Activated T-helper 2 cell treated with anti-CD3 and anti-CD28 coated beads, Interferon-gamma antibody, Interleukin-2, Interleukin-4, amounts not matched to agents 10 μg/mL and 5 μg/mL and 100 μg/mL, durations not matched to agents 14 hours and 24 hours and 36 hours (primary cell): Measurements from ENCODE around the gene ANKRD18A. TPM values are rescaled to one million over a fixed set of nuclear protein-coding genes. Genes with fewer than 3 reads are reported as not detected.

Experiments
- DNase-seq: peaks from one replicate; pipeline ENCODE4 v3.0.0; 2021; ENCODE audit warnings: low spot score
- H3K27ac Mint-ChIP-seq: one replicate; pipeline ENCODE4 v1.8.0; 2021; ENCODE audit warnings: mixed read lengths
- H3K27me3 Mint-ChIP-seq: one replicate; pipeline ENCODE4 v1.8.0; 2021; ENCODE audit warnings: low read depth, mixed read lengths
- H3K36me3 Mint-ChIP-seq: one replicate; pipeline ENCODE4 v1.8.0; 2021; ENCODE audit warnings: low read depth, mixed read lengths
- H3K4me1 Mint-ChIP-seq: one replicate; pipeline ENCODE4 v1.8.0; 2021; ENCODE audit warnings: low read depth, mixed read lengths
- H3K4me3 Mint-ChIP-seq: one replicate; pipeline ENCODE4 v1.8.0; 2021; ENCODE audit warnings: low read depth, mild to moderate bottlenecking, moderate library complexity, mixed read lengths
- H3K9me3 Mint-ChIP-seq: one replicate; pipeline ENCODE4 v1.8.0; 2021; ENCODE audit warnings: mixed read lengths
- intact Hi-C: fragments of 100-400 bp; cut with micrococcal nuclease; formaldehyde crosslinking; loops from one replicate; pipeline ENCODE4 v1.15.1; 2023
- total RNA-seq: library from RNA; stranded (reverse); gene quantifications from 2 replicates; pipeline ENCODE4 v1.2.3, GENCODE V29; 2022

The ANKRD18A gene
- total RNA-seq = 2.7 and 3.9 TPM in 2 replicates

DNA sequence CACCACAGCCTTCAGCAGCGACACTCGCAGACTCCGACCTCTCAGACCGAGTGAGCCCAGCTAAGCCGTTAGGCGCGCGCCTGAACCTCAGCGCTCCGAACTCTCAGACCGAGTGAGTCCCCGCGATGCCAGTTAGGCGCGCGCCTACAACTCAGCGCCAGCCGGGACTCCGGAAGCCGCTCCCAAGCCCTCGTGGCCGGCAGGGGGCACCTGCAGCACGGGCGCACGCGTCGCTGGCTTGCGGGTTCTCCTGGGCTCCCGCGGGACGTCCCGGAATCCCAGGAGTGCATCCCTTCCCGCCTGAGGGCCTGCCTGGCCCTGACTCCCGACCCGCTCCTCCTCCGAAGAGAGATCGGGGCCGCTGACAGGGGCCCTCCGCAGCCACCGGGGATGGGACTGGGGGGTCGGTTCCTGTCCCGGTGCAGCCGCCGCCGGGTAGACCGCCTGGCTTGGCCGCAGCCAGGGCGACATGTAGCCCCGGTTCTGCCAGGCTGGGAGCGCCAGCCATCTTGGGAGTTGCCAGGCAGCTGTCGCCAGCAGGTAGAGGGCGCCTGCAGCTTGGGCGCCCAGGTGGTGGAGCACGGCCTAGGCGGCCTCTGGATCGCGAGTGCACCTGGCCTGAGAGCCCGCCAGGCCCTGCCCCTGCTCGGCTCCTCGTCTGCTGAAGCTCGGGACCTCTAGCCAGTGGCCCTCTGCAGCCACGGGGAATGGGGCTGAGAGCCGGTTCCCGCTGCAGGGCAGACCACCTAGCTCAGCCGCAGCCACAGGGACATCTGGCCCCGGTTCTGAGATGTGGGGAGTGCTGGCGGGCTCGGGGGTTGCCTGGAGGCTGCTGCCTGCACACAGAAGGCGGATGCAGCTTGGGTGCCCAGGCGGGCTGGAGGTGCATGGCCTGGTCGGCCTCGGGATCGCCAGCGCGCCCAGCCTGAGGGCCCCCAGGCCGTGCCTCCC is at the start of gene ANKRD18A:
Gene ANKRD18A, minus strand, starts transcription at position 114 of the 951 bp plus-strand sequence. CDS start 311 bp downstream, outside the sequence.
- Mint-ChIP-seq H3K4me3 (peak within 1 kb of the TSS; percentile 86), H3K27me3 (peaks cover 47% of the 10 kb centered on the region), H3K36me3 (no peaks in the 10 kb centered on the region), H3K27ac (peak within 1 kb of the TSS; percentile 83), H3K4me1 (peaks cover 11% of the 10 kb centered on the region), H3K9me3 (peaks cover 3% of the 10 kb centered on the region)
- intact Hi-C loops = no loop called here
- peak; percentile 49 for DNase-seq

DNA sequence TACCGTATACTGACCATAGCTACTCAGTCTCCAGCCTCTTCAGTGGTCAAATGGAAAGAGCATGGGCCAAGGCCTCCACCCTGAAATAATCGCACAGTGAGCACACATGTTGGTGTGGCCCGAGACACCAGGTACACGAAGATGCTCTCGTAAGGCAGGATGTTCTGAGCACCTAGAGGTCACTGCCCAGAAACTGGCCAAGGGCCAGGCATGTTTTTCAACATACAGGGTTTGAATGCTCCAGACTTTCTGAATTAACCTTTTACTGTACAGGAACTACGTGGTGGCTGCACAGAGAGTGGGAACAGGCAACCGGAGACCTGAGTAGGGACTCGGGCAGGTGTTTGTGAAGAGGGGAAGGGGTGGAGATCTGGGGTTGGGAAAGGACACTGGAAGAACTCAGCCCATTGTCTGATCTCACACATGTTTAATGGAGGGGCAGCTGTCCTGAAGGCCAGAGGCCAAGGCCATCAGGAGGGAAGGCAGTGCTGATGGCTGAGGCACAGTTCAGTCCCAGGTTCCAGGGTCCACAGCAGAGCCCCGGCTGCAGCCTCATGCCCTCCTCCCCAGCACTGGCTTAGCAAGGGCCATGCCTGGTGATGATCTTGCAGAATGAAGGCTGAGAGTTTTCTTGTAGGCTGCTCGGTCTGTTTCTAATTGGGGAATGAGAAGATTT is 48.5 kb upstream of the ANKRD18A start:
- intact Hi-C loops = no loop called here
- Mint-ChIP-seq H3K4me3 (no peak overlapping the region), H3K27ac (no peak overlapping the region), H3K9me3 (no peaks in the 10 kb centered on the region), H3K27me3 (peaks cover 4% of the 10 kb centered on the region), H3K4me1 (peaks cover 4% of the 10 kb centered on the region), H3K36me3 (no peaks in the 10 kb centered on the region)
- DNase-seq = no peak

DNA sequence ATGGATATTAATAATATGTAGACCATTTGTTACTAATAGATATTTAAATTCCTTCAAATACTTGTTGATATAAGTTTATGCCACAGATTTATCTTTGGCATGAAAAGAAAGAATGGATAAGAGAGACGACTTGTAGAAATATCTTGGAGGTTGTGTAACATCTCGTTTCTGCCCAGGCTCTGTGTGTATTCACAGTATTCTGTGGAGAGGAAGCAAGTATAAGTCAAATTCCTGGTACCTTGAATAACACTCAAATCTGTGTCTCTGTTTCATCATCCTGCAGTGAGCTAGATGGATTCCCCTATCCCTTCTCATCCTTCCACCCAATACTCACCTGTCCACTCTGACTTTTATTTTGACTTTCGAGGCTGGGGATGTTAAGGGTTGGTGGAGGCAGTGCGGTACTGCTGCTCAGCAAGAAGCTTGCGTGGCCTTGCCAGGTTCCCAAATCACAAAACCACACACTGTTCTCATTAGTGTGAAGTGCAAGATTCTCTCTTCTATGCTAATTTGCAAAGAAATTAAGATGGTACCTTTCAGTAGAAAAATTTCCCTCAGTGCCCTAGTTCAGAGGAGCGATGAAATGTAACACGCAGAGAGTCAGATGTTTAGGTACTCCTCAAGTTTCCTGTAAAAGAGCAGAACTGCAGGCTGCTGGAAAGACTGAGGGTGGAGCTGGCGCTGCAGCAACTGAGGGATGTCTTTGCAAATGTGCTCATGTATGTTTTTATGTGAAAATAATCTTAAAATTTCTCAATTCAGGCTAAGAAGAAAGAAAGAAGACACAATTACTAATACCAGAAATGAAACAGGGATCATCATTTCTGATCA is 42.6 kb upstream of the ANKRD18A start:
- DNase-seq = no peak
- intact Hi-C loops = no loop called here
- Mint-ChIP-seq H3K4me1 (no peaks in the 10 kb centered on the region), H3K27me3 (peaks cover 10% of the 10 kb centered on the region), H3K9me3 (no peaks in the 10 kb centered on the region), H3K4me3 (no peak overlapping the region), H3K36me3 (no peaks in the 10 kb centered on the region), H3K27ac (no peak overlapping the region)

DNA sequence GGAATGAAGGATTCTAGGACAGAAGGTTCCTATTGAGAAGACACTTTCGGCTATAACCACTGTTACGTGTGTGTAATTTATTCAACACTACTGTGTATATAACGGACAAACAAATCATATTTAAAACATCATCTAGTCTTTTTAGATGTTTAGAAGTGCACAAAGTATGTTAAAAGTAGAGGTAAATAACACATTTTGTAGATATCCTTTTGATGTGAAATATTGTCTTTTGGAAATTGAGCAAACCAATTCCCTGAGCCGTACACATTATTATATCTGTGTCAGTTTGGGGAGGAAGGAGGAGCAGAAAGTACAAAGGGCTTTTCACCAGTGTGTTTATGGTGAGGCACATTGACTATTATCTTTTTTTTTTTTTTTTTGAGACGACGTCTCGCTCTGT is 39.1 kb upstream of the ANKRD18A start:
- intact Hi-C loops = no loop called here
- Mint-ChIP-seq H3K36me3 (no peaks in the 10 kb centered on the region), H3K27me3 (peaks cover 11% of the 10 kb centered on the region), H3K9me3 (no peaks in the 10 kb centered on the region), H3K4me1 (no peaks in the 10 kb centered on the region), H3K4me3 (no peak overlapping the region), H3K27ac (no peak overlapping the region)
- DNase-seq = no peak

DNA sequence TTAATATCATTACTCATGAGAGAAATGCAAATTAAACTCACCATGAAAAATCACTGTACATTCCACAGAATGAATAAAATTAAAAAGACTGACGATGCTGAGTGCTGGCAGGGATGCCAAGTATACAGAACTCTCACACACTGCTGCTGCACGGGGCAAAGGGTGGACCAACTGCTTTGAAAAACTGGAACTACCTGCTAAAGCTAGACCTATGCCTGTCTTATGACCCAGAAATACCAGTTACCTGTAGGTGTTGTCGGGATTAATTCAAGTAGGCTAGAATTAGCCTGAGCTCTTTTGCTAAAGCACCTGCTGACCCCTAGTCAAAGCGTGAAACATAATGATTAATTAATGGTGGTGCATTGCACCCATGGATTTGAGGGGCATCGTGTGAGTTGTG is 36.5 kb upstream of the ANKRD18A start:
- DNase-seq = no peak
- H3K4me1 Mint-ChIP-seq = no peaks in the 10 kb centered on the region
- H3K27ac Mint-ChIP-seq = no peak overlapping the region
- H3K4me3 Mint-ChIP-seq = no peak overlapping the region
- no peaks in the 10 kb centered on the region for H3K9me3 Mint-ChIP-seq
- H3K36me3 Mint-ChIP-seq = no peaks in the 10 kb centered on the region
- intact Hi-C loops = no loop called here
- peaks cover 9% of the 10 kb centered on the region for H3K27me3 Mint-ChIP-seq

DNA sequence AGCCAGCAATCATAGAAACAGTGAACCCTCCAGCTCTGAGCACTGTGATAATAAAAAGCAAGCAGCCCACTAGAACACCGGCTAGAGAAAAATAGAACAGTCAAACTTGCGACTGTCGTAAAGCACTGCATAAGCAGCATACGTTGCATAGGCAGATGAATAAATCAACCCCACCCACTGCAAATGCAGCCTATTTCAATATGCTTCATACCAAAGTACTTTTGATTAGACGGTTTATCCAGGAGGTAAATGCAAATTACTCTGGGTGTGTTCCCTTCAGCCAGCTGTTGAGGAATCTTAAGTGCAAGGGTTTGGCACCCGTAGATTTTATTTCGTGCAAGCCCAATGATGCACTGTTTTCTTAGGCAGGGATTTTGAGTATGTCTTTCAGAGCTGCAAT is 32.1 kb upstream of the ANKRD18A start:
- Mint-ChIP-seq H3K9me3 (no peaks in the 10 kb centered on the region), H3K27me3 (peaks cover 12% of the 10 kb centered on the region), H3K27ac (no peak overlapping the region), H3K36me3 (no peaks in the 10 kb centered on the region), H3K4me1 (no peaks in the 10 kb centered on the region), H3K4me3 (no peak overlapping the region)
- DNase-seq = no peak
- intact Hi-C loops = no loop called here

DNA sequence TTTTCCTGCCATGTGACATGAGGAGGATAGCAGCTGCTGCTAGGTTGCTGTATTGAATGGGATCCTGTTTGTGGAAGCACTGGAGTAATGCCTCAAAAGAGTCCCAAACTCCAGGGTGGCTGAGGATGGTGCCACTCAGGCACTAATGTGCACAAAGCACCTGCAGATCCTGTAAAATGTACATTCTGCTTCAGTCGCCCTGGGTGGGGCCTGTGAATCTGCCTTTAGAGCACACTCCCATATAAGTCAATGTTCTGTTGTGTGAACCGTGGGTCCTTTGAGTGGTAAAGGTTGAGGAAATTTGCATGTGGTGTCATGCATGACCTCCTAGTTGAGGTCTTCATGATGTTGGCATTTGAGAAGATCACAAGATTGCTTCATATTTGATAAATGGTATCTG is 31.6 kb upstream of the ANKRD18A start:
- intact Hi-C loops = no loop called here
- peaks cover 9% of the 10 kb centered on the region for H3K27me3 Mint-ChIP-seq
- no peaks in the 10 kb centered on the region for H3K36me3 Mint-ChIP-seq

DNA sequence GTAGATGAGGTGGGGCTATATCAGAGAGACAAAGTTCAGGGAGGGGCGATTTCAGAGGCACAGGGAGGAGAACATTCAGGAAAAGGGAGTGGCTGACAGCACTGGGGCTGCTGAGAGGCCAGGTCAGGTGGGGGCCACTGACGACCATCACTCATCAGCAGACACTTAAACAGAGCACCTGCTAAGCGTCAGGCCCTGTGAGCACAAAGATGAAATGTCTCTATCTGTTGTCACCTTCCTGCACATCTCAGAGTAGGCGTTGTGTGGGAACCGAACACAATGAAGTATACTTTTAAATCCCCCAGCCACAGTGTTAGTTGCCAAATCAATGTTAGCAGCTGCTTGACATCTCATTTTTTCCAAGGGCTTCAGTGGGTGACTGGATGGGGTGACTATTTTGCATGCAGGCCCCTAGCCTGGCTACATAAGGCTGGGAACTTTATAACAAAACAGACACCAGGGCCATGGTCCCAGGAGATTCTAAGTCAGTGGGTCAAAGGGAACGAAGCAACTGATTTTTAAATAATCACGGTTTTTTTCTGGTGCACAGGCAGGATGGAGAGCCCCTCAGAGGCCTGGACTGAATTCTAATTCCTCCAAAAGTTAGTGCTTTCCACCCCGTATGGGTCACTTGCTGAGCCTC is 31.1 kb upstream of the ANKRD18A start:
- Mint-ChIP-seq H3K27ac (no peak overlapping the region), H3K36me3 (no peaks in the 10 kb centered on the region), H3K27me3 (peaks cover 9% of the 10 kb centered on the region), H3K9me3 (no peaks in the 10 kb centered on the region), H3K4me1 (no peaks in the 10 kb centered on the region), H3K4me3 (no peak overlapping the region)
- DNase-seq = no peak
- intact Hi-C loops = no loop called here

More for the DNA sequence above, 31.6 kb upstream of the ANKRD18A start:
- DNase-seq = no peak
- Mint-ChIP-seq H3K4me1 (no peaks in the 10 kb centered on the region), H3K4me3 (no peak overlapping the region), H3K27ac (no peak overlapping the region), H3K9me3 (no peaks in the 10 kb centered on the region)

DNA sequence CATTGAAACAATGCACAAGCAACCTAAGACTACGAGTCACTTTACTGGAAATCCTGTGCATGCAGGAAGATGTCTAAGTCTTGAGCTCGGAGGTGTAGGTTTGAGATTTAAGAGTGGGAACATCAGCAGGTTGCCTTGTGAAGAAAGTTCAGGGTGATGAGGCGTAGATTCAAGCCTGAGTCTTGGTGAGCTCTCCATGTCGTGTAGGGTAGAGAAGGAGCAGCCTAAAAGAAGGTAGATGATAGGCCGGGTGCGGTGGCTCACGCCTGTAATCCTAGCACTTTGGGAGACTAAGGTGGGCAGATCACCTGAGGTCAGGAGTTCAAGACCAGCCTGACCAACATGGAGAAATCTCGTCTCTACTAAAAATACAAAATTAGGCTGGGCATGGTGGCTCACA is 30.2 kb upstream of the ANKRD18A start:
- no peak for DNase-seq
- intact Hi-C loops = no loop called here
- no peak overlapping the region for H3K27ac Mint-ChIP-seq
- peaks cover 6% of the 10 kb centered on the region for H3K27me3 Mint-ChIP-seq
- H3K4me3 Mint-ChIP-seq = no peak overlapping the region
- H3K9me3 Mint-ChIP-seq = no peaks in the 10 kb centered on the region
- H3K36me3 Mint-ChIP-seq = no peaks in the 10 kb centered on the region
- H3K4me1 Mint-ChIP-seq = no peaks in the 10 kb centered on the region

DNA sequence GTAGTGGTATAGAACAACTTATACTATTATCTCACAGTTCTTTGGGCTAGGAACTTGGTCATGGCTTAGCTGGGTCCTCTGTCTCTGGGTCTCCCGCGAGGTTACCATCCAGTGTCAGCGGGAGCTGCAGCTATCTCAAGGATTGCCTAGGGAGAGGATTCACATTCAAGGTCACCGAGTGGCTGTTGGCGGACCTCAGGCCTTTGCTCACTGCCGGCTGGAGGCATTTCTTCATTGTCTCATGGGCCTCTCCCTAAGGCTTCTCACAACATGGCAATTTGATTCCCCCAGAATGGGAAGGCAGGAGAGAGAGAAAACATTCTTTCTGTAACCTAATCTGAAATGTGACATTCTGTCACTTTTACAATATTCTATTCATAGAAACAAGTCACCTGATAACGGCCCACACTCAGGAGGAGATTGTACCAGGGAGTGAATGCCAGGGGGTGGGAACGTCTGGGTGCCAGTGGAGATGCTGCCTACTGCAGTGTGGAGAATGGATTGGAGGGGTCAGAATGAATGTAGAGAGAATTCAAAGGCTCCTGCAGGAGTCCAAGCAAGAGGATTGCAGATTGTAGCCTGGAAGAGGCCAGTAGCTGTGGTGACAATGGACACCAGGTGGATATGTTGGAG is 29.5 kb upstream of the ANKRD18A start:
- intact Hi-C loops = no loop called here
- H3K4me1 Mint-ChIP-seq = no peaks in the 10 kb centered on the region
- no peak for DNase-seq
- peaks cover 6% of the 10 kb centered on the region for H3K27me3 Mint-ChIP-seq
- no peak overlapping the region for H3K27ac Mint-ChIP-seq
- no peaks in the 10 kb centered on the region for H3K36me3 Mint-ChIP-seq
- H3K4me3 Mint-ChIP-seq = no peak overlapping the region
- H3K9me3 Mint-ChIP-seq = no peaks in the 10 kb centered on the region

DNA sequence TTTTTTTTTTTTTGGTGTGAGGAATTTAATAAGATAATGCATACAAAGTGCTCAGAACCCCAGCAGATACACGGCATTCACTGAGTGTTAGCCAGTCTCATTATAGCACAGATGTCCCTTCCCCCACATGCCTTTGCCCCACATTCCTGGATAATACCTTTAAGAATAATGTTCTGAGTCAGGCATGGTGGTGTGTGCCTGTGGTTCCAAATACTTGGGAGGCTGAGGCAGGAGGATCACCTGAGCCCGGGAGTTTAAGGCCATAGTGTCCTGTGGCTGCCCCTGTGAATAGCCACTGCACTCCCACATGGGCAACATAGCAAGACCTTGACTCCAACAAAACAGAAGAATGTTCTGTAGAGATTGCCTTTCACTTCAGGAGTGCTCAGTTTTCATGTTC is 24.2 kb upstream of the ANKRD18A start:
- no peaks in the 10 kb centered on the region for H3K4me1 Mint-ChIP-seq
- no peak for DNase-seq
- no peaks in the 10 kb centered on the region for H3K9me3 Mint-ChIP-seq
- peaks cover 3% of the 10 kb centered on the region for H3K27me3 Mint-ChIP-seq
- no peaks in the 10 kb centered on the region for H3K36me3 Mint-ChIP-seq
- H3K4me3 Mint-ChIP-seq = no peak overlapping the region
- no peak overlapping the region for H3K27ac Mint-ChIP-seq
- intact Hi-C loops = no loop called here

DNA sequence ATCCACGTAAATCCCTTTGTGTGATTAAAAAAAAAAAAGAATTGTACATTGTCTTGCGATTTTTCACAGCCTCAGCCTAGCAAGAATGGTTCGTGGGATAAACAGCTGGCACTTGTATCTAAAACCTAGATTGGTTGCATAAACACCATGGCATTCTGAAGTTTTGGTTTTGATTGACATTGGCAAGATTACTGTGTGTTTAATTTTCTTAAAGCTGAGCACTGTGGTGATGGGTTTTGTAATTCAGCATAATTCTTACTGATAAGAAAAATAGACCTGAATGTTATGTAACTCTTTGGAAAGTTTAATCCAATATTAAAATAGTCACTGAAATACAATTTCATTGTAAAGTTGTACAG is 23.4 kb upstream of the ANKRD18A start:
- no peaks in the 10 kb centered on the region for H3K4me1 Mint-ChIP-seq
- H3K27me3 Mint-ChIP-seq = peaks cover 6% of the 10 kb centered on the region
- H3K4me3 Mint-ChIP-seq = no peak overlapping the region
- H3K36me3 Mint-ChIP-seq = no peaks in the 10 kb centered on the region
- intact Hi-C loops = no loop called here
- no peak for DNase-seq
- H3K9me3 Mint-ChIP-seq = no peaks in the 10 kb centered on the region
- no peak overlapping the region for H3K27ac Mint-ChIP-seq
